DND-41 (cell line): ENCODE data around the gene ANXA2.

Experiments used
- ATAC-seq: fragments of 200-7000 bp; cut with Tn5 transposase; 3 replicates; pipeline ENCODE4 v1.9.1; 2021; ENCODE audit warnings: low read depth; ENCODE audit not compliant: insufficient read depth
- DNase-seq: peaks from one replicate; pipeline ENCODE4 v3.0.0-alpha.2; 2020
- H2AFZ ChIP-seq: 2 replicates; pipeline ENCODE4 v1.6.0; 2012; ENCODE audit warnings: low read depth, low read length
- H3K27ac ChIP-seq: 2 replicates; pipeline ENCODE4 v1.5.1; 2012; ENCODE audit warnings: low read length, inconsistent platforms
- H3K27me3 ChIP-seq: fragments of 200-600 bp; sonication (generic); 2 replicates; pipeline ENCODE4 v1.6.0; 2012; ENCODE audit warnings: low read length, mild to moderate bottlenecking, inconsistent platforms; ENCODE audit not compliant: insufficient read depth, poor library complexity
- H3K36me3 ChIP-seq: 2 replicates; pipeline ENCODE4 v1.5.1; 2012; ENCODE audit warnings: low read length, inconsistent platforms; ENCODE audit not compliant: insufficient read depth
- H3K4me1 ChIP-seq: 2 replicates; pipeline ENCODE4 v1.5.1; 2012; ENCODE audit warnings: mild to moderate bottlenecking, low read length; ENCODE audit not compliant: insufficient read depth
- H3K4me2 ChIP-seq: 2 replicates; pipeline ENCODE4 v1.6.0; 2012; ENCODE audit warnings: mild to moderate bottlenecking, moderate library complexity, low read length, inconsistent platforms; ENCODE audit not compliant: insufficient read depth
- H3K4me3 ChIP-seq, 2 experiments: fragments of 200-600 bp in 1 of 2; shearing (Covaris generic) in 1 of 2; 2 replicates each; pipeline ENCODE4 v1.5.1; 2012 to 2016; ENCODE audit warnings: inconsistent platforms in 2 of 2, low read length in 2 of 2, mild to moderate bottlenecking in 2 of 2, low read depth in 1 of 2, moderate library complexity in 1 of 2
- H3K79me2 ChIP-seq: 2 replicates; pipeline ENCODE4 v1.6.0; 2012; ENCODE audit warnings: low read length, inconsistent platforms; ENCODE audit not compliant: insufficient read depth
- H3K9ac ChIP-seq: 2 replicates; pipeline ENCODE4 v1.6.0; 2012; ENCODE audit warnings: low read depth, mild to moderate bottlenecking, inconsistent platforms, low read length, moderate library complexity
- H3K9me3 ChIP-seq: 2 replicates; pipeline ENCODE4 v1.5.1; 2012; ENCODE audit warnings: low read length, moderate library complexity, mild to moderate bottlenecking, inconsistent platforms; ENCODE audit not compliant: insufficient read depth, severe bottlenecking
- H4K20me1 ChIP-seq: 2 replicates; pipeline ENCODE4 v1.6.0; 2012; ENCODE audit warnings: low read length; ENCODE audit not compliant: insufficient read depth
- CTCF ChIP-seq: IDR thresholded peaks from 2 replicates; pipeline ENCODE4 v1.5.1; 2012; ENCODE audit warnings: borderline replicate concordance, low read length, moderate library complexity, mild to moderate bottlenecking; ENCODE audit not compliant: poor library complexity, severe bottlenecking; ENCODE audit errors: extremely low read depth
- EZH2 ChIP-seq: IDR thresholded peaks from 3 replicates; pipeline ENCODE4 v1.6.1; 2012; ENCODE audit warnings: borderline replicate concordance, low read depth, mild to moderate bottlenecking, moderate library complexity, low read length, inconsistent platforms; ENCODE audit not compliant: severe bottlenecking

The ANXA2 gene

DNA sequence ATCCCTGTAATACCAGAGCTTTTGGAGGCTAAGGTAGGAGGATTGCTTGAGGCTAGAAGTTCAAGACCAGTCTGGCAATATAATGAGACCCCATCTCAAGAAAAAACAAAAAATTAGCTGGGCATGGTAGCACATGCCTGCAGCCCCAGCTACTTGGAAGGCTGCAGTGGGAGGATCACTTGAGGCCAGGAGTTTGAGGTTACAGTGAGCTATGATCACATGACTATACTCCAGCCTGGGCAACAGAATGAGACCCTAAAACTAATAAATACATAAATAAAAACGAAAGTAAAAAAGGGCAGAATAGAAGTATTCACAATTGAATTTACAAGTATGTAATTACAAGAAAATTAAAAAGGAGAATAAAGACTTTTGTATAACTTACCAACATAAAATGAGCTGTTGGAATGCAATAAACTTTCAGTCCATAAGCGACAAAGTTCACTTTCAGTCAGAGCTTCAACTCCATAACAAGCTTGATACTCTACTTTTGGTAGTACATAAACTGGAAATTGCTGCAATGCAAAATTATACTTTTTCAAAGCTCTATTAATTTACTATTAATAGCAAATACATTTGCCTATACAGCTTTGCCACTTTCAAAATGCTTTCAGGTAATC lies 44.4 kb upstream of the ANXA2 start:
- Histone ChIP-seq H3K27me3 (no peaks in the 10 kb centered on the region), H3K79me2 (no peaks in the 10 kb centered on the region), H3K4me1 (no peaks in the 10 kb centered on the region), H3K36me3 (peaks cover 22% of the 10 kb centered on the region; the same call in 1 of the 2 replicates), H2AFZ (no peak overlapping the region), H3K4me2 (no peak overlapping the region), H3K9ac (no peak overlapping the region), H3K9me3 (no peaks in the 10 kb centered on the region), H3K4me3 (no peak overlapping the region), H3K27ac (no peak overlapping the region), H4K20me1 (no peaks in the 10 kb centered on the region)
- DNase-seq (no peak), ATAC-seq (no peak)
- TF ChIP-seq CTCF, result no peak
- TF ChIP-seq EZH2, result no peak

DNA sequence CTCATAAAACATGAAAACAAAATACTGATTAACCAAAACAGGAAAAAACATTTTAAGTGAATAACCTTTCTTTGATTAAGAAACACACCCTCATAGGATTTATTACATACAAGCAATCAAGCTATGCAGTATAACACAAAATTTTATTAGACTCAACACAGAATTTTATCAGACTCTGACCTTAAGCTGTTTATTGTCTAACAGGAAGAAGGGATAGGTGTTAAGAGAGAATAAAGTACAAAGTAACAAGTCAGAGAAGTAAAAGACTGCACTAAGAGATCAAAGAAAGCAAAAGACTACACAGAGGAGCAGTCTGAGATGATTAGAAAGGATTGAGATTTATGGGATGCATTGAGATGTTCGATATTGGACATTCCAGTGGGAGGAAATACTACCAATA lies 43.5 kb upstream of the ANXA2 start:
- no peaks in the 10 kb centered on the region for H3K9me3 ChIP-seq
- no peaks in the 10 kb centered on the region for H3K4me1 ChIP-seq
- ATAC-seq, result no peak

GRCh38 chr15:60438646-60439045 lies 40.9 kb upstream of the ANXA2 start:
- no peak overlapping the region for H2AFZ ChIP-seq
- ATAC-seq, result no peak
- H4K20me1 ChIP-seq, result no peaks in the 10 kb centered on the region

More for the DNA sequence above, 43.5 kb upstream of the ANXA2 start:
- Histone ChIP-seq H3K4me3 (no peak overlapping the region), H3K36me3 (peaks cover 20% of the 10 kb centered on the region; the same call in 1 of the 2 replicates), H3K27ac (no peak overlapping the region), H3K4me2 (no peak overlapping the region), H3K79me2 (no peaks in the 10 kb centered on the region), H3K27me3 (no peaks in the 10 kb centered on the region), H4K20me1 (no peaks in the 10 kb centered on the region), H2AFZ (no peak overlapping the region), H3K9ac (no peak overlapping the region)
- no peak for DNase-seq
- no peak for TF ChIP-seq CTCF
- no peak for TF ChIP-seq EZH2

More at GRCh38 chr15:60438646-60439045, 40.9 kb upstream of the ANXA2 start:
- no peak overlapping the region for H3K4me2 ChIP-seq
- no peaks in the 10 kb centered on the region for H3K9me3 ChIP-seq
- H3K36me3 ChIP-seq, result peaks cover 34% of the 10 kb centered on the region; the same call in 1 of the 2 replicates
- DNase-seq, result no peak
- H3K4me3 ChIP-seq, result no peak overlapping the region
- no peaks in the 10 kb centered on the region for H3K4me1 ChIP-seq
- no peaks in the 10 kb centered on the region for H3K79me2 ChIP-seq
- H3K27me3 ChIP-seq, result no peaks in the 10 kb centered on the region
- no peak overlapping the region for H3K27ac ChIP-seq
- no peak overlapping the region for H3K9ac ChIP-seq
- TF ChIP-seq EZH2, result no peak
- TF ChIP-seq CTCF, result no peak
